HG03066 (cell line): Measurements from ENCODE around the gene SPDYE2.
"Not testable (repeated sequence)": the region's sequence is repeated elsewhere in the genome, so short reads cannot be mapped to it uniquely, and the experiment has no call there.

Experiments used
- ATAC-seq: cut with Tn5 transposase; IDR thresholded peaks from one replicate; pipeline ENCODE4 v1.9.1; 2021; ENCODE audit warnings: low read depth; ENCODE audit not compliant: unreplicated experiment

The SPDYE2 gene

GRCh38 chr7:102599699-102600098, 48.7 kb downstream of the SPDYE2 start:
- ATAC-seq = not testable (repeated sequence)

- not testable (repeated sequence) for ATAC-seq
Measured at GRCh38 chr7:102602317-102602716, 51.3 kb downstream of the SPDYE2 start.

- not testable (repeated sequence) for ATAC-seq
Measured at GRCh38 chr7:102604431-102605145, 53.6 kb downstream of the SPDYE2 start.

- not testable (repeated sequence) for ATAC-seq
Measured at GRCh38 chr7:102606848-102607247, 55.8 kb downstream of the SPDYE2 start.

- ATAC-seq = not testable (repeated sequence)
Measured at GRCh38 chr7:102609734-102610133, 58.7 kb downstream of the SPDYE2 start.

- not testable (repeated sequence) for ATAC-seq
Measured at GRCh38 chr7:102610441-102610840, 59.4 kb downstream of the SPDYE2 start.

- peak; percentile 38 for ATAC-seq
Measured at GRCh38 chr7:102611013-102611674, 60.1 kb downstream of the SPDYE2 start.

- not testable (repeated sequence) for ATAC-seq
Measured at GRCh38 chr7:102611675-102612325, 60.8 kb downstream of the SPDYE2 start.
